ENCODE results near the gene FGA.

FGA gene

GRCh38 chr4:154616731-154617130 is 26.2 kb upstream of the FGA start:
- no peak for ATAC-seq
- TF ChIP-seq RARB (CRISPR knock-in tag; IDR thresholded peaks at IDR 0.05) (no peak), CSRNP3 (CRISPR knock-in tag; IDR thresholded peaks at IDR 0.05) (no peak), ZFP3 (CRISPR knock-in tag; IDR thresholded peaks at IDR 0.05) (no peak), POU6F1 (CRISPR knock-in tag; IDR thresholded peaks at IDR 0.05; ENCODE audit: borderline replicate concordance, low read depth) (no peak), BACH2 (CRISPR knock-in tag; IDR thresholded peaks at IDR 0.05; ENCODE audit: borderline replicate concordance) (no peak), ISL1 (CRISPR knock-in tag; IDR thresholded peaks at IDR 0.05) (no peak), ESRRG (CRISPR knock-in tag; IDR thresholded peaks at IDR 0.05) (no peak)

GRCh38 chr4:154616287-154616686 is 25.7 kb upstream of the FGA start:
- TF ChIP-seq ZFP3 (CRISPR knock-in tag; IDR thresholded peaks at IDR 0.05), result no peak
- ATAC-seq, result no peak

- TF ChIP-seq CSRNP3 (CRISPR knock-in tag; IDR thresholded peaks at IDR 0.05) (no peak), RARB (CRISPR knock-in tag; IDR thresholded peaks at IDR 0.05) (no peak), CSDC2 (CRISPR knock-in tag; IDR thresholded peaks at IDR 0.05) (no peak), ZNF8 (CRISPR knock-in tag; IDR thresholded peaks at IDR 0.05) (no peak), ZFP30 (CRISPR knock-in tag; IDR thresholded peaks at IDR 0.05) (no peak), TCF4 (CRISPR knock-in tag; IDR thresholded peaks at IDR 0.05; ENCODE audit: borderline replicate concordance) (no peak), BACH2 (CRISPR knock-in tag; IDR thresholded peaks at IDR 0.05; ENCODE audit: borderline replicate concordance) (no peak), PATZ1 (CRISPR knock-in tag; IDR thresholded peaks at IDR 0.05; ENCODE audit: borderline replicate concordance) (no peak), CREB5 (CRISPR knock-in tag; IDR thresholded peaks at IDR 0.05; ENCODE audit: low read depth) (no peak), TSHZ2 (CRISPR knock-in tag; IDR thresholded peaks at IDR 0.05) (no peak)
- ATAC-seq, result no peak
Observed at GRCh38 chr4:154615211-154615610, 24.7 kb upstream of the FGA start.

- no peak for ATAC-seq
- TF ChIP-seq CREB5 (CRISPR knock-in tag; IDR thresholded peaks at IDR 0.05; ENCODE audit: low read depth) (no peak), TOX (CRISPR knock-in tag; IDR thresholded peaks at IDR 0.05; ENCODE audit: borderline replicate concordance) (no peak), TCF4 (CRISPR knock-in tag; IDR thresholded peaks at IDR 0.05; ENCODE audit: borderline replicate concordance) (no peak), TSHZ2 (CRISPR knock-in tag; IDR thresholded peaks at IDR 0.05) (no peak), OSR1 (CRISPR knock-in tag; IDR thresholded peaks at IDR 0.05) (no peak), GLIS3 (CRISPR knock-in tag; IDR thresholded peaks at IDR 0.05) (no peak), ZC3H10 (CRISPR knock-in tag; IDR thresholded peaks at IDR 0.05) (no peak), ZNF70 (CRISPR knock-in tag; IDR thresholded peaks at IDR 0.05) (no peak), ISL1 (CRISPR knock-in tag; IDR thresholded peaks at IDR 0.05) (no peak)
Observed at GRCh38 chr4:154614306-154614705, 23.8 kb upstream of the FGA start.

All from SK-N-SH treated with all-trans-retinoic acid at 6 μM for 48 hours (cell line).